ENCODE measurements around the gene ARPC1A. TPM values are rescaled to one million over a fixed set of nuclear protein-coding genes. Genes with fewer than 3 reads are reported as not detected.

The ARPC1A gene
- total RNA-seq, 2 experiments from 2014 or later = 71.8 to 108 TPM

GRCh38 chr7:99408379-99409191 lies 82.9 kb downstream of the ARPC1A start, which contains the start of the genes BUD31 and PDAP1:
TSS of gene BUD31 (plus strand) at chr7:99408969. CDS start at chr7:99411093, 2,124 bp downstream.
TSS of gene PDAP1 (minus strand) at chr7:99408597. CDS start at chr7:99408548, 49 bp downstream.
- BruUV-seq (replicated peaks) = no TSS peak

GRCh38 chr7:99409192-99409572 lies 83.5 kb downstream of the ARPC1A start:
- intact Hi-C loops (cut with micrococcal nuclease; ENCODE audit: unreplicated experiment) = loop anchor here (2.0 to 5.0 kb wide), 2 partner anchors 28 to 37 kb away; partner anchors contain the start of gene ARPC1B
- ChIA-PET CTCF (ENCODE audit: unreplicated experiment) (no interaction called here), POLR2A (interaction anchor here (0.6 to 2.7 kb wide), 11 partner anchors 11 to 148 kb away, joined by 3 to 11 read pairs (median 4); partner anchors contain the start of genes ARPC1A, ATP5MF and PTCD1)
- peak overlapping the region; percentile 92 for H3K4me3 ChIP-seq (ENCODE audit: low read depth, low read length, poor library complexity, severe bottlenecking)
- no peaks in the 10 kb centered on the region for H3K9me3 ChIP-seq (ENCODE audit: low read length)
- no TSS peak for BruUV-seq (replicated peaks)
- DNase-seq (ENCODE audit: low spot score) = peak; percentile 19
- no peaks in the 10 kb centered on the region for H3K9me2 ChIP-seq (ENCODE audit: insufficient read depth, low read length)
- peak overlapping the region; percentile 69 for H3K27ac ChIP-seq (ENCODE audit: low read depth, low read length, poor library complexity, severe bottlenecking)
- peaks cover 22% of the 10 kb centered on the region; the same call in 1 of the 2 replicates for H4K20me1 ChIP-seq (ENCODE audit: insufficient read depth, low read length)
- H3K36me3 ChIP-seq (ENCODE audit: insufficient read depth, low read length) = peaks cover 54% of the 10 kb centered on the region
- TF ChIP-seq EZH2phosphoT487 (IDR thresholded peaks at IDR 0.05; ENCODE audit: borderline replicate concordance, low read depth, low read length) (no peak), CTCF (conservative IDR thresholded peaks at IDR 0.05; ENCODE audit: low read length) (no peak)
- H3K79me2 ChIP-seq (ENCODE audit: insufficient read depth, low read depth, low read length) = peaks cover 67% of the 10 kb centered on the region
- peaks cover 32% of the 10 kb centered on the region for H3K4me1 ChIP-seq (ENCODE audit: insufficient read depth, low read length, poor library complexity, severe bottlenecking)
- H3K4me2 ChIP-seq (ENCODE audit: low read length) = peak overlapping the region; percentile 95
- peak overlapping the region; percentile 30; the same call in 1 of the 2 replicates for H2AFZ ChIP-seq (ENCODE audit: low read length)

More at GRCh38 chr7:99408379-99409191, 82.9 kb downstream of the ARPC1A start, which contains the start of the genes BUD31 and PDAP1:
- H4K20me1 ChIP-seq (ENCODE audit: insufficient read depth, low read length) = peaks cover 22% of the 10 kb centered on the region; the same call in 1 of the 2 replicates
- peaks cover 32% of the 10 kb centered on the region for H3K4me1 ChIP-seq (ENCODE audit: insufficient read depth, low read length, poor library complexity, severe bottlenecking)
- H3K4me2 ChIP-seq (ENCODE audit: low read length) = peak within 1 kb of the TSS; percentile 95
- ChIA-PET CTCF (ENCODE audit: unreplicated experiment) (interaction anchor here (0.6 kb wide), 1 partner anchor 21 kb away, joined by 3 read pairs; no protein-coding TSS in a partner anchor), POLR2A (interaction anchor here (0.6 to 2.7 kb wide), 11 partner anchors 10 to 404 kb away, joined by 3 to 11 read pairs (median 4); partner anchors contain the start of genes ARPC1A, ATP5MF and PTCD1)
- TF ChIP-seq EZH2phosphoT487 (IDR thresholded peaks at IDR 0.05; ENCODE audit: borderline replicate concordance, low read depth, low read length) = no peak
- no peak for TF ChIP-seq CTCF (conservative IDR thresholded peaks at IDR 0.05; ENCODE audit: low read length)
- peaks cover 67% of the 10 kb centered on the region for H3K79me2 ChIP-seq (ENCODE audit: insufficient read depth, low read depth, low read length)
- peak within 1 kb of the TSS; percentile 92 for H3K4me3 ChIP-seq (ENCODE audit: low read depth, low read length, poor library complexity, severe bottlenecking)
- intact Hi-C loops (cut with micrococcal nuclease; ENCODE audit: unreplicated experiment) = loop anchor here (1.0 to 5.0 kb wide), 3 partner anchors 28 to 36 kb away; partner anchors contain the start of genes ARPC1B, CPSF4 and PTCD1
- H3K36me3 ChIP-seq (ENCODE audit: insufficient read depth, low read length) = peaks cover 55% of the 10 kb centered on the region
- no peaks in the 10 kb centered on the region for H3K9me3 ChIP-seq (ENCODE audit: low read length)
- peak within 1 kb of the TSS; percentile 30; the same call in 1 of the 2 replicates for H2AFZ ChIP-seq (ENCODE audit: low read length)
- peak; percentile 95 for DNase-seq (ENCODE audit: low spot score)
- no peaks in the 10 kb centered on the region for H3K9me2 ChIP-seq (ENCODE audit: insufficient read depth, low read length)
- peak within 1 kb of the TSS; percentile 69 for H3K27ac ChIP-seq (ENCODE audit: low read depth, low read length, poor library complexity, severe bottlenecking)
